NK-92 treated with Interleukin-12 subunit alpha and Interleukin-12 subunit beta, amount 100 ng/mL, for 24 hours (cell line): ENCODE measurements around the gene AGFG1.
A peak's percentile ranks its signal among the peaks of the same experiment; 100 is the strongest.

Experiments used
- DNase-seq: peaks from one replicate; lab custom pipeline; 2025; lab: John Stamatoyannopoulos, UW

The AGFG1 gene

DNA sequence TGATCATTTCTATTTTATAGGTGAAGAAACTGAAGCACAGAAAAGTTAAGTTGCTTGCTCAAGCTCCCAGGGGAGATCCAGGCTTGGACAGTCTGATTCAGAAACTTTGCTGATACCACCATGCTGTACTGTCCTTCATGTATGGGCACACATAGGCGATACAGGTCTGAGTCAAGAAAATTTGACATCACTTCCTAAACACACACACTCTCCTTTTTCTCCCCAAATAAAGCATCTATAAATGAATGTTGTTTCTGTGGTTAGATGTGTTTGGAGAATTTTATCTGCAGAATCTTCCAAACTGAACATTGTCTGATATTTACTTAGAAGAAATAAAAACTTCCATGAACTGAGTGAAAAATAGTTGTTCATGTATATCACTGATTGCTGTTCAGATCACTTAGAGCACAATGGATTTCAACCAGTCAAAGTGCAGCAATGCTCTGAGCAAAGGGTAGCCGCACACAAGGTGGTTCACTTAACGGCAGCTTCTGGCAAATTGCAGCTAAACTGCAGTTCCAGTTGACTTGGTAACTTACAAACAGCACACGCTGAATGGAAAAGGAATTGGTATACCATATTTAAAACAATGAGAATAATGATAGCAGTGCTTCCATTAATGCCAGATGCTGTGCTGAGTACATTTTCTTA lies 10.0 kb upstream of the AGFG1 start:
- DNase-seq, result no peak

DNA sequence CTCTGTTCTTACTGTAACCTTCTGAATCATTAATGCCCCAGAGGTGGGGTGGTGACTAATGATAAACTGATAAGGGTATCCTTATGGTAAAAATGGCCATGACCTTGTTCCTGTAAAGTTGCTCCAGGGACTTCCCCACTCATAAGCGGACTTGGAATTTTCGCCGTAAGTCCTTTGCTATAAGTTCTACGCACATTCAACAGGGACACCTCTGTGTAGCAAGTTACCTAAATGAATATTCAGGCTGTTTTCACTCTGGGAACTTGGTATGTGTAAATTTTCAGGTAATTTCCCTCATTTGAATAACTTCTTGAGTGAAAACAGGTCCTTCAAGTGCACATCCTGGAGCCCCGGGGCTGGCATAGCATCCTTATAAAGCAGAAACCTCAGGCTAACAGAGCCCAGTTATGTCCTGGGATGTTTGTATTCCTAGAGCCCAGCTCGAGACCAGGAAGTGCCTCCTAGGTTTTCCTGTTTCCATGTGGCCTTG lies 9.4 kb upstream of the AGFG1 start:
- no peak for DNase-seq

DNA sequence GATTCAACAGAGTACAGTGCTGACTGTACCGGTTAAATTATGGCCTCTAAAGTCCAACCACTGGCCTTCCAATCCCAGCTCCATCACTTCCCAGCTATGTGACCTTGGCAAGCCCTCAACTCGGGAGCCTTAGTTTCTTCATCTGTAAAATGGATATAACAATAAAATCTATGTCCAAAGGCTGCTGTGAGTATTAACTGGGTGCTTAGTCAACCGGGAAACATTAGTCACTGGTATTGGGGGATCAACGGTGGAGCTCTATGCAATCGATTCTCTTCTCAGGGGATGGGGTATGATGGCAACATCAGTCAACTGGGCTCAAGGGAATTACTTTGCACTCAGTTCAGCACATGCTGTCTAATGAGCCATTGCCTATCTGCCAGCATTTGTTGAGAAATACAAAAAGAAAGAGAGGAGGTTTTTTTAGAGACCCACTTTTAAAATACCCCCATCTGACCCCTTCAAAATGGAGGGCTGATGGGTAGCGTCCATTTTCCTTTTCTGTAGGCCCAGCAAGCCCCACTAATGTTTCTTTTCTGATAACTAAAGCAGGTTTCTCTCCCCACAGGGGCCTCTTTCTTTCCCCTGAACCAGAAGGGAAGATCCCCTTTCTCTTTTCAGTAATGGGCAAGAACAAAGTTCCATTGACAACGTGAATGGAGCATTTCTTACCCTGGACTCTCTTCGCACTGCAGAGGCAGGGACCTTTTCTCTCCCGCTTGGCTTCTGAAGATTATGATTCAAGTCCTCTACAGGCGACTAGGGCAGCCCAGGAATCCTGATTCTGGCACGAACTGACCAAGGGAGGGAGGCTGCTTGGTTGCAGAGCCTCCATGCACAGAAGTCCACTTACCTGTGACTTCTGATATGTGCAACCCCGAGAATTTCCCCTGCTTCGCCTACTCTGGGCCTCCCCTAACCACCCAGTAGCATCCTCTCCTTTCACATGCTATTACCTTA lies 8.7 kb upstream of the AGFG1 start:
- DNase-seq, result no peak

DNA sequence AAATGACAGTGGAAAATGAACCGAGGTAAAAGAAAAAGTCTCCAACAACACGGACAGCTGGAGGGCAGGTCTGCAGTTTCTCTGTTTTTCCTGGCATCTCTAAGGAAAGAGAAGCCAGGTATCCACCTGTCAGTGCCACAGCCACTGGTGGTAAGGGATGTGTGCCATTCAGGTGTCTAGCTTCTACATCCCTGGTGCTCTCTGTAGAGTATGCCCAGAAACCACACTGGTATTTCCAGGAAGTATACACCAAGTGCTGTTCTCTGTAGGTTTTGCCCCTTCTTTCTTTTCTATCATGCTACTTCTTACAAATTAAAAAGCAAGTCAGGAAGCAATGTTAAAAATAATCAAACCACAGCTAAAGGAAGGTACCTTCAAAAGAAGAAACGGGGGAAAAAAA lies 7.6 kb upstream of the AGFG1 start:
- DNase-seq, result no peak

DNA sequence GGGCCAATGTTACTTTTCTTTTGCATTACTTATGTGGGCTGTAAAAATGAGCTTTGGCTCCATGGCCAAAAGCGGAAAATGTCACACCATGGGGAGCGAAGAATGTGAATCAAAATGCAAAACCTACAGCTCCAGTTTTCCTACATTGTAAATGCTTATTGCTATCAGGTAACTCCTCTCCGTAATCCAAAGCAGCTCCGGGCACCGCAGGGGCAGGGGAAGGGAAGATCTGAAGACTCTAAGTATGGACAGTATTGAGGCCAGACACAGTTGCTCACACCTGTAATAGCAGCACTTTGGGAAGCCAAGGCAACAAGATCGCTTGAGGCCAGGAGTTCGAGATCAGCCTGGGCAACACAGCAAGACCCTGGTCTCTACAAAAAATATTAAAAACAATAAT lies 7.1 kb upstream of the AGFG1 start:
- no peak for DNase-seq

DNA sequence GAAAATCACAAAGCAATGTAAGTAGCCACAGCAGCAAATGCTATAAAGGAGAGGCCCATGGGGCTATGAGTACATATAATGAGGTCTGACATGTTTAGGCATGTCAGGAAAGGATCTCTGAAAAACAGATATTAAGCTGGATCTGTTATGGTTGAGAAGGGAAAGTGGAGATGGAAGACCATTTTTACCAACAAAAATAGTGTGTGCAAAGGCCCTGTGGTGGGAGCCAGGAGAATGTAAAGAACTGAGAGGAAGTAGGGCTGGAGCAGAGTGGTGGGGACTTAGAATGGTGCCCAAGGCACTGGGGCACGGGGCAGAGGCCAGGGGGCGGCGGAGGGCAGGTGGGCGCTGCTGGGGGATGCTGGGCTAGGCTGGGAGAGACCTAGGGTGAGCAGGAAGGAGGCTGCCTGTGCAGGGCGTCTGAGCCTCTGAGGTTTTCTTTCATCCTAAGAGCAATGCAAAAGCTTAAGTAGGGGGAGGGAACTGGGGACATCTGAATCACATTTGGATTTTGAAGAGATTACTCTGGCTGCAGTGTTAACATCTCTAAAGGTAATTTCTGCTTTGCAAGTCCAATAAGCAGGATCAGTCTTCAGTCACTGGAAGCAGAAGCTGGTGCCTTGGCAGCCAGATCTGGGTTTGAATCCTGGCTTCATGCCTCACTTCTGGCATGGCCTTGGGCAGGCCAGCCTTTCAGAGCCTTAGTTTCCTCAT lies 4.9 kb upstream of the AGFG1 start:
- DNase-seq, result no peak

DNA sequence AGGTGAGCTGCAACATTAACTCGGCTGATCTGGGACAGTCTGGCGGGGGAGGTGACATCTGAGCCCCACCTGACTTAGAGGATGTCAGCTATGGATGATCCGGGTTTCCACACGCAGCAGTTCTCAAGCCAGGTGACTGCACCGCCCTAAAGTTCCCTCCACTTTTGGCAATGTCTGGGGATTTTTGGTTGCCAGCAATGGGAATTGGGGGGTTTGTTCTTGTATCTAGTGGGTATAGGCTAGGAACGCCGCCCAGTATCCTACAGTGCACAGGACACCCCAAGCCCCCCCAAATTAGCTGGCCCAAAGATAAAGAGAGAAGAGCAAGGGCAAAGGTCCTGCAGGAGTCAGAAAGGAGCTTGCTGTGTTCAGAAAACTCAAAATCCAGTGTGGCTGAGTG lies 544 bp upstream of the AGFG1 start:
- no peak for DNase-seq

DNA sequence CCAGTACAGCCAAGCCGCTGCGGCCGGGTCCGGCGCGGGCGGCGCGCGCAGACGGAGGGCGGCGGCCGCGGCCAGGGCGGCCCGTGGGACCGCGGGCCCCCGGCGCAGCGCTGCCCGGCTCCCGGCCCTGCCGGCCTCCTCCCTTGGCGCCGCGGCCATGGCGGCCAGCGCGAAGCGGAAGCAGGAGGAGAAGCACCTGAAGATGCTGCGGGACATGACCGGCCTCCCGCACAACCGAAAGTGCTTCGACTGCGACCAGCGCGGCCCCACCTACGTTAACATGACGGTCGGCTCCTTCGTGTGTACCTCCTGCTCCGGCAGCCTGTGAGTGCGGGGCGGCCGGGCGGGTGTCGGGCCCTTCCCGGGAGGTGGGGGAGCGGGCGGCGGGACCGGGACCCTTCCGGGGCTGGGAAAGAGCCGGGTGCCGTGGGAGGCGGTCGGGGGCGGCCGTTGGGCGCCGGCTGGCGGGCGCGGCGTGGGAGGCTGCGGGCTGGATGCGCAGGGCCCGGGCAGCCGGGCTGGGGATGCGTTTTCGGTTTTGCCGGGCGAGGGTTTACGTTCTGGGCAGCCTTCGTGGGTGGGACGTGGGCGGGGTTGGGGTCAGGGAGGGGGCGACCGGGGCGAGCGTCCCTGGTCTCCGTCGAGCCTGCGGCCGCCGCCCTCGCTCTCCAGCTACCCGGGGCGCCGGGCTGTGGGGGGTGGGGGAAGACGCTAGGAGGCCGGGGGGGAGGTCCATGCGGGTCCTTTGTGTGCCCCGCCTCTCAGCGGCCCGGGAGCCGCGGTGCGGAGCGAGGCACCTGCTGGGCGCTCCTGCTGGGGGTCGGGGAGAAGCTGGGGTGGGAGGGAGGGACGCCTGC lies 537 bp downstream of the AGFG1 start:
- DNase-seq, result peak; percentile 39

DNA sequence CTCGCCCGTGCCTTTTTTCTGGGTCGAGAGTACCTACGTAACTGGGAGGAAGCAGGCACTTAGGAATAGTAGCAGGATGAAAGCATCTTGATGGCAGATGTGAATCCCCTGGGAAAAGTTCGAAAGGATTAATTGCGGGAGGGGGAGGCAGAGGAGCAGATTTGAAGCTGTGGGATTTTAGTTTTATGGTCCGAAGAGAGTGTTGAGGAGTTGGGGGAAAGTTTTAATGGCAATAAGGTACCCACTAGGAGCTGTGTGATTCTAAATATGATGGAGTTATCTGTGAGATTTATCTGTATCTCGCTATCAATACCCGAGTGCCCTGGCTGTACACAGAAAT lies 1.1 kb downstream of the AGFG1 start:
- DNase-seq, result no peak

DNA sequence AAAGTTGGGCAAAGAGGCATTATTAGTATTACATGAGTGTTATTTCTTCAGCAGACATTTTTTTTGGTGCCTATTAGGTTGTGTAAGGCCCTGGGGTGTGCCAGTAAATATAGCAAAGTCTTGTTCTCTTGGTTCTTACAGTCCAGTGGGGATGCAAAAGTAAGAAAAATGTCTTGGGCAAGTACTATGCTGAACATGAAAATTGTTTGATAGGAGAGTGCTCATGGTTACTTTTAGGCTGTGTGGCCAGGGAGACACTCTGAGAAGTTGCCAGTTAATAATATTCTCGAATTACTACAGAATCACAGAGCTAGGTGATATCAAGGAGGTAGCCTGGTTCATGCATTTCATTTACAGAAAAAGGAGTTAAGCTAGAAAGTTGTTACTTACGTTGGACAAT lies 1.9 kb downstream of the AGFG1 start:
- DNase-seq, result no peak

DNA sequence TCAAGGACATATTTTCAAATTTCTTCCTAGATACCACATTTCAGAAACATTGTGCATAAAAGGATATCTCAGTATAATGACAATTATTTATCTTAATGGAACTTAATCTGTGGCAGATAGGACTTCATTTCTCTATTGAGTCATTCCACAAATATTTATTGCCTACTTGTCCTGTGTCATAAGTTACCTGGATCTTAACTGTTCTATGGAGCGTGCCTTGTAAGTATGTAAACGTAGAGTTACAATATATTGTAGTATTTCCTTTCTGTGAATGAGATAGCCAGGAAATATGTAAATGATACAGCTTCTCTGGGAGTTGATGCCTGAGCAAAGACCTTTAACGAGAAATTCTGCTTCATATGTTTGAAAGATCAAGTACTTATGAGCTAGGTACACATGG lies 2.5 kb downstream of the AGFG1 start:
- DNase-seq, result no peak

DNA sequence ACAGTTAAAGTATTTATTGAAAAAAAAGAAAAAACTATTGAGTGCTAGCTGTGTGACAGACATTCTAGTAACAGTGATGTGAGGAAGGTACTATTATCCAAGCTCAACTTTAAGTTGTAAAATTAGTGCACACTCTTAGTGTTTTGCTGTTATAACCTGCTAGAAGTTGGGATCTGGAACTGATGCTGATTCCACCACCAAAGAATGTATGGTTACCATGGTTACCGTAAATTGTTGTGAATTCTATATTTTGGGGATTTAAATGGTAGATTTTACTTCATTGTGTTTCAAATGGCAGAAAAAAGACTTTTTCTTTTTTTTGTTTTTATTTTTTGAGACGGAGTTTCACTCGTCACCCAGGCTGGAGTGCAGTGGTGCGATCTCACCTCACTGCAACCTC lies 5.3 kb downstream of the AGFG1 start:
- no peak for DNase-seq

DNA sequence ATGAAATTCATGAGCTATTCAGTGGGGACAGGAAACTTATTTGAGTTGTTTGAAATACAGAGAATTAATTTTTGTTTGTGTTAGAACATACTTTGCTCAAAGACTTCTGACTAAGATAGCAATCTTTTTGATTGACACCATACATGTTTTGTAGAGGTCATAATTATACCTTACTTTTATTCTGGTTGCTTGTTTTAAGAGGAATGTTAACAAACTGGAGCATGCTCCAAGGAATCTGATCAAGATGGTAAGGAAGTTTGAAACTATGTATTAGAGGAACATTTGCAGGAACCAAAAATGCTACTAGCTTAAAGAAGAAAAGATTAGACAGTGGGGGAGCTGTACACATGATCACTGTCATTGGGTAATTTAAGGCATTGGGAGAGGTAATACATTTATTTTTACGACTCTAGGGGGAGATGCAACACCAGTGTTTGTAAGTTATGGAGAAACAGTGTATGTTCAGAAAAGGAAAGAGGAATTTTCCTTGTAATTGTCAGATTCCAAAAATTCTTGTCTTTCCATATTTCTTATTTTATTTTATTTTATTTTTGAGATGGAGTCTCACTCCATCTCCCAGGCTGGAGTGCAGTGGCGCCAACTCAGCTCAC lies 8.0 kb downstream of the AGFG1 start:
- no peak for DNase-seq

DNA sequence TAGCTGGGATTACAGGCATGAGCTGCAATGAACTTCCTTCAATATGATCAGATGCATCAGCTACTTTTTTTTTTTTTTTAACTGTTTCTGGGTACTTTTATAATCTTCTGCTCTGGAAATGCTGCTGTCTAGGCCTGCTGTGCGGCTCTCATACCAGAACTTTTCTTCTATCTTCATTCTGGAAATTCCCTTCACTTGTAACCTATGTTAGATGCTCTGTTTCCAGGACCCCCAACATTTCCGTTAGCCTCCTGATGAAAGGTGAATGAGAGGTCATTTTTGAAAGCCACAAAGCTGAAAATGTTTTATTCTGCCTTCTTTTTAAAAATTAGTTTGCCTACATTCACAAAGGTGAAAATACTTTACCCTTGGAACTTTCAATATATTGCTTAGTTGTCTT lies 8.6 kb downstream of the AGFG1 start:
- no peak for DNase-seq

DNA sequence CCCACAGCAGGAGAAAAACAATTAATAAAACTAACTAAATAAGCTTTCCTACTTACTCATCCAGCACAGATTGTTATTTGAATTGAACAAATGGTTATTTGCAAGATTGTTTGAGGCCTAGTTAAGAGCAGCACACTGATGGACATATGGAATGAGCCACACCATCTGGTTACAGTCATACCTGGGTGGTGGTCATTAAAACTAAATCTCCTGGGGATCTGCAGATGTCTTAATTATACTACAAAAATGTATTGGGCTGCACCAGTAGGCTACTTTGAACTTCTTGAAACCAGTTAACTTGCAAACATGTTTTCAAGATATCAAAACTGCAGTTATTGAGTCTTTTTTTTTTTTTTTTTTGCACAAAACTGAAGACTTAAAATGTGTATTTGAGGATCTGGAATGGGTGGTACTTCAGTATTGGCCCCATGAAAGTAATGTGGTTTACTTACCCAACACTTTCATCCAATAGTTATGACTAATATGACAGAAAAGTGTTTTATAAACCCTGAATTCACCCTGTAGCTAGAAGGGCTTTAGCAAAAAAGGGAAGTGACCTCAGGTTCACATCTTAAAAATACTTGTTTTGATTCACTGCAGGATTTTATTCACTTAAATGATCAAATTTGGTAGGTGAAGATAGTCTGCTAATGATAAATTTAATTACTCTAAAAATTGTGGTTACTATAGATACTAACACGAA lies 10.8 kb downstream of the AGFG1 start:
- no peak for DNase-seq

DNA sequence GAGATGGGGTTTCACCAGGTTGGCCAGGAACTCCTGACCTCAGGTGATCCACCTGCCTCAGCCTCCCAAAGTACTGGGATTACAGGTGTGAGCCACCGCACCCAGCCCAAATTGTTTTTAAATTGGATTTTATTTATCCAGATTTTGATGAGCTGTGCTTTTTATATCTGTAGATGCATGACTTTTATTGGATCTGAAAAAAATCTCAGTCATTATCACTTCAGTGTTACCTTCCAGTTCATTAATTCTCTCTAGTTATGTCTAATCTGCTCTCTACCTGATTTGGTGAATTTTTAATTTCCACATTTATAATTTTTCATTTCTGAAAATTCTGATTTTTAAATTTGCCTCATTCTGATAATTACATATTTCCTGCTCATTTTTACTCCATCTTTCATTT lies 13.5 kb downstream of the AGFG1 start:
- no peak for DNase-seq

DNA sequence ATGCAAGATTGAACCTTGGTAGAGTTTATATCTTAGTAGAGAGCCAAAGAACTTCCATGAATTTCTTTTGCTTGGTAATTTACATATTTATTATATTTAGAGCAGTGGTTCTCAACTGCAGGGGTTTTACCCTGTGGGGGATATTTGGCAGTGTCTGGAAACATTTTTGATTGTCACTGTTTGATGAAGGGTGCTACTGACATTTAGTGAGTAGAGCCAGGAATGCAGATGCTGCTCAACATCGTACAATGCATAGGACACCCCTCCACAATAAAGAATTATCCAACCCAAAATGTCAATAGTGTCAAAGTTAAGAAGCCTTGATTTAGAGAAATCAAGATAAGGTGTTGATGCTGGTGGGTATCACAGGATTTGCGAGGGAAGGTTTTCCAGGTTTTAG lies 14.7 kb downstream of the AGFG1 start:
- no peak for DNase-seq

DNA sequence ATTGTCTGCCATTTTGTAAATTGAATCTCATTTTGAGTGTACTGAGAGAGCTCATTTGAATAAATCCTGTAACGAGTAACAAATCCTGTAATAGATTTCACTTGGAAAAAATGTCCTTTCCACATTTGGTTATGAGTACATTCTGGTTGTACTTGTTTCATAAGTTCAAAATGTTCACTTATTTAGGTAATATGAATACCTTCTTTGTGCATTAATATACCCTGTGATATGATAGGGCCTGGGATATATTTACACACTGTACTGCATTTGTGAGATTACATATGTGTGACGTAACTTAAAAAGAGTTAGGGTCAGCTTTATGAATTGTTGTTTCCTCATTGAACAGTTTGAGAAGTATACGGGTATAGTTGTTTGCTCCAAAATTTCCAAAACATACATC lies 16.1 kb downstream of the AGFG1 start:
- DNase-seq, result no peak

DNA sequence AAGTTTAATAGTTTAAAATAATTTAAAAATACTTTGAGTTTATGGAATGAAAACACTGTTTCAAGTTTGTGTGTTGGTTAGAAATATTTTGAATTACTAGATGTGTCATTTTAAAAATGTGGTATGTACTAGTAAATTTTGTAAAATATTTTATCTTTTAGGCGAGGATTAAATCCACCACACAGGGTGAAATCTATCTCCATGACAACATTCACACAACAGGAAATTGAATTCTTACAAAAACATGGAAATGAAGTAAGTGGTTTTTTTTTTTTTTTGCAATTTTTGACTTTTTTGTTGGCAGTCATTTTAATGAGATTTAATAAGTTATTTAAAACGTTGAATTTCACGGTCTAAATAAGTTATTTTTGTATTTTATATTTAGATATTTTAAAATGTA lies 19.4 kb downstream of the AGFG1 start:
- DNase-seq, result no peak

DNA sequence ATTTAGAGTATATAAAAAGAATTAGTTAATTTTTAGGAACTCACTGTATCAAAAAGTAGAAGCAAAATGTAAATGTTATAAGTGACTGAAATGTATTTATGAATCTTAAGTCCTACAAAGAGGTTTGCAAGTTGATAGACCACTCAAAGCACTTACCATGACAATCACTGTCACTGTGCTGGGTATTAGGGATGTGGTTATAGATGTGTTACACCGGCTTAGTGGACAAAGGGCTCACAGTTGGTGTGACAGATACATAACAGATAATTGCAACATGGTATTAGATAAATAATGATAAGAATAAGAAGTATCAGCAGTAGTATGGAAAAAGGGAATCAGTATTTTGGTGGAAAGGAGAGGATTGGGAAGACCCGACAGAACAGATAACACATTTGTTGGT lies 21.6 kb downstream of the AGFG1 start:
- no peak for DNase-seq

DNA sequence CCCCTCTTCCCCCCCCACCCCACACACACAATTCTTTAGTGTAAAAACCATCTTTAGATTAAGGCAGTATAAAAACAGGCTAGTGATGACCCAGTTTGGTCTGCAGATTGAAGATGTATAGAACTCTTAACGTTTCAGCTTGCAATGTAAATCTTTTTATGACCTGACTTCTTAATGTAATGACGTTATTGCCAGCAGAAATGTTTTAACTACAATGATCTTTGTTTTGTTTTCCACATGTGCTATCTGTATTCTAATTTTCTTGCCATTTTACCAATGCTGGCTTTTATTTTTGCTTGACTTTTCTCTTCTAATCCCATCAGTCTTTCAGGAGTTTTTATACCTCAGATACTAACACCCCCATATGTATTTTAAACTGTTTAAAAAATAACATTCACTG lies 25.2 kb downstream of the AGFG1 start:
- no peak for DNase-seq
